T-helper 2 cell treated with Interferon-gamma antibody and Interleukin-4, amounts not matched to agents 100 ng/mL and 5 ng/mL, for 36 hours (primary cell): Measurements from ENCODE around the gene CD47. TPM values are rescaled to one million over a fixed set of nuclear protein-coding genes. Genes with fewer than 3 reads are reported as not detected.

Experiments used
- intact Hi-C: fragments of 100-400 bp; cut with micrococcal nuclease; formaldehyde crosslinking; loops from one replicate; pipeline ENCODE4 v1.15.1; 2023
- total RNA-seq: library from RNA; stranded (reverse); gene quantifications from 2 replicates; pipeline ENCODE4 v1.2.3, GENCODE V29; 2022

Gene CD47
- 140 and 141 TPM in 2 replicates for total RNA-seq

DNA sequence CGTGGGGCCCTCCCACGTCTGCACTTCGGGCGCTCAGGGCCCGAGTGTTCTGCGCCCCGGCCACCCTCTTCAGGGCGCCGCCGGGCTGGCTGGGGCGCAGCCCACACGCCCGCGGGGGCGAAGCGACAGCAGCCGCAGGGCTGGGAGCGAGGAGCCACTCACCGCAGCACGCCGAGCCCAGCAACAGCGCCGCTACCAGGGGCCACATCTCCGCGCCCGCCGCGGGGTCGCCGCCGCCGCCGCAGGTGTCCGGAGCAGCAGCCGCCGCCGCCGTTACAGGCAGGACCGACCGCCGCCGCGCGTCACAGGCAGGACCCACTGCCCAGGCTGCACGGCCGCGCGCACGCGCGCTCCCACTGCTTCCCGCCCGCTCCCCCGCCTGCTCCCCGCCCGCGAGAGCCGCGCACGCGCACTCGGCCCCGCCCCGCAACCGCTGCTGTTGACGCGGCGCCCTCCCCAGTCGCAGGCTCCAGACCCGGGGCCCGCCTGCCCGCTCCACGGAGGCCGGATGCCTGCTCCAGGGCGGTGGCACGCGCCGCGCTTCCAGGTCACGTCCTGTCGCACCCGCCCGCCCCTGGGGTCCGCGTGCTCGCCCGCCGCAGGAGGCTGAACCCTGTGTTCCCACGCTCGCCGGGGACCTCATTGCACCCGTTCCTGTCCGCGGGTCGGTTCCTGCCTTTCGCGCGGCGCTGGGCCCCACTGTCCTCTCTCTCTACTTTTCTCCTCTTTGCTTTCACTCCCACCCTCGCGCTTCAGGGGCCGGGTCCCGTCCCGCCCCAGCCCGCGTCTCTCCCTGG, at the start of gene CD47:
Gene CD47 (minus strand): TSS at position 331 of the 797 bp plus-strand sequence. CDS start 123 bp downstream, at position 208.
- intact Hi-C loops = loop anchor here (1.0 to 10.0 kb wide), 7 partner anchors 9 to 734 kb away; partner anchors contain the start of genes BBX, CIP2A, DZIP3 and IFT57

DNA sequence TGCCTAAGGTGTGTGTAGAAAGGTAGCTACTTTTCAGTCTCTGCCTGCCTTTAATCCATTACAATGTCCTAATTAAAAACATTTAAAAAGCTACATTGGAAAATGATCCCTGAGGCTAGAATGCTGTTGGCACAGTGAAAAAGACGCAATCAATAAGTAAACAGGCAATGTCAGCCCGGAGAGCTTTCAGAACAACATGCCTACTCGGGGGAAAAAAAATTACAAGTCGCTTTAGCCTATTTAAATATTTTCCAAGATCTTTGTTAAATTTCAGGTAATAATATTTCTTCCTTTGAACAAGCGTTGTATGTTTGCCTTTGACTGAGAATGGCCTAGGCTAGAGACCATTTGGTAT, 46.6 kb upstream of the CD47 start:
- intact Hi-C loops = no loop called here

DNA sequence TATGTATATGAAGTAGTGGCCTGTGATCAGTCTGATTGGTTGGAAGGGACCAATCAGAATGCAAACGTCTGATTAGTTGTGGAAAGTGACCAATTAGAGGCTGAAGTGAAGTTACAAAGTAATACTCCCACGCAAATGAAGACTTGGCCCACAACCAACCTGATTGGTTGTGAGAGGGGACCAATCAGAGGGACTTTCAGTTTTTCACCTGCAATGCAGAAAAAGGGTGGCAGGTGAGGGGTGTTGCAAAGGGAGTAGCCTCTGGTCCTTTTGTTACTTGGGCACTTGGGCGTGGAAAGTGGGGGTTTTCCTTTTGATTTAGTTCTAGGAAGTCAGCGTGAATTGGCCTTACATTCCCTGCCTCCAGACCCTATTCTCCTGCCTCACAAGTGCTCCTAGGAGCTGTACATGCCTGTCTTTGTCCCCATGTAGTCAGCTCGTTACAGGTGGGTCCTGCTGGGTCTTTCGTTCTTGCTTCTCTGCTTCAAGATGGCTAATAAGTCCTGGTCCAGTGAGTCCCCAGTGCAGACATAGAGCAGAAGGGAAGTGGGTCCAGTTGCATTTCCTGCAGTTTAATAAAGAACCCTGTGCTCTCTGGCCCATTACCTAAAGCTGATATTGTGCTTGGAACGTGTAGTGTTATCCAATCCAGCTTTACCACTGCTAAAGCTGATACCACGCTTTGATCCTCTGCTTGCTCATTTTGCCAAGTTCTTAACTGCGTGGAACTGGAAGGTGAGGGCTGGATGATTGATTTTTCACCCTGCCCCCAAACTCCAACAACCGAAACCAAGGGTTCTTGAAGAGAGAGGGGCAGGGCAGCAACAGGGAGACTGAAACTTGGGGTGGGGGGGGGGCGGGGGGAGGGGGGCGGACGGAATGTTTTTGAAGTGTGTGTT, 46.0 kb upstream of the CD47 start:
- intact Hi-C loops = no loop called here

DNA sequence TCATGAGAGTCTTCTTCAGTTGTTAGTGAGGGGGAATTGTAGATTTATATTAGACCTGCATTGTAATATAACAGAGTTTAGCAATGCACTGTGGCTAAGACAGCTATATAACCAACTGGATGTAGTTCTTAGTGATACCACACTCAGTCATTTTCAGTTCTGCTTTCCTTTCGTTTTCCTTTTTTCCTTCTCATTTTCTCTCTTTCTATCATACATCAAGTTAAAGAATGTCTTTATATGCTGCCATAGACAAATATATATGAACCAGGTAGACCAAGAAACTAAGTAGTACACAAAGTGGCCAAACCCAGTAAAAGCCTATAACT, 43.7 kb upstream of the CD47 start:
- intact Hi-C loops = loop anchor here (1.0 kb wide), 1 partner anchor 9 kb away; no protein-coding TSS in a partner anchor

DNA sequence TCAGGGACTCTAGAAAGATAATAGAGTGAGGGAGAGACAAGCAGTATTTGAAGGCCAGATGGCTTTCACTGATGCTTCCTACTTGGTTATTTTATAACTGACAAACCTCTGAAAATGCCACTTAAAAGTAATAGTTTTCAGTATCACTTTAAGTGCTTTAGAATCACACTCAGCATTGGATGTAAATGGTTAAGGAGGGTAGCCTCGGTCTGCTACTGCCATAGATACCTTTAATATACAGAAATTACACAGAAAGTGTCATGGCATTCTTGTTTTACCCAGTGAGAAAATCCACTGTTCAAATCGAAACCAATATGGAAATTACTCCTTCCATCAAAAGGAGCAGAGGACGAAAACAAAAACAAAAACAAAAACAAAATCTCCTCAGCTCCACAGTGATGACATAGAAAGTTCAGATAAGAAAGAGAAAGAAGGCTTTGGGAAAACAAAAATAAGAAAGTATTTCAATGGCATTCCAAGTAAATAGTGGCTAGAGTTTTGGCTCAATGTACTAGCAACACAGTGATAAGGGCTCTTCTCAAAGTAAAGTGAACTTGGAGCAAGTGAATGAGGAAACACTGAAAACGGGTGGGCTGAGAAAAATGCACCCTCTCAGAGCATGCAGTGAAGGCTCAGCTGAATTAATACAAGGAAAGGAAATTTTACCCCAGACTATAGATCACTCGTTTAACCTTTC, 43.2 kb upstream of the CD47 start:
- intact Hi-C loops = loop anchor here (1.0 kb wide), 1 partner anchor 9 kb away; no protein-coding TSS in a partner anchor

DNA sequence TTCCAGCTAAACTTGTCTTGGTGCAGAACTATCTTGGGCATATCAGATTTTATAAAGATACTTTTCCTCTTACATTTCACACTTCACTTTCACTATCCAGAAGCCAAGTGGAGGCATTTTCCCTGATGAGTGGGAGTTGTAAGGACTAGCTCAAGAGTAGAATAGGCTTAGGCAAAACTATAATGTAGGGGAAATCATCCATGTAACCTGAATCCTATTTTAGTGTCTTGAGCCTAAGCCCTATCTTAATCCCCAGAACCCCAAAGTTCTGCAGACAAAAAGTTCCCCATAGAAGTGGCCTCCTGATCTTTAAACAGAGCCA, 42.2 kb upstream of the CD47 start:
- intact Hi-C loops = no loop called here

DNA sequence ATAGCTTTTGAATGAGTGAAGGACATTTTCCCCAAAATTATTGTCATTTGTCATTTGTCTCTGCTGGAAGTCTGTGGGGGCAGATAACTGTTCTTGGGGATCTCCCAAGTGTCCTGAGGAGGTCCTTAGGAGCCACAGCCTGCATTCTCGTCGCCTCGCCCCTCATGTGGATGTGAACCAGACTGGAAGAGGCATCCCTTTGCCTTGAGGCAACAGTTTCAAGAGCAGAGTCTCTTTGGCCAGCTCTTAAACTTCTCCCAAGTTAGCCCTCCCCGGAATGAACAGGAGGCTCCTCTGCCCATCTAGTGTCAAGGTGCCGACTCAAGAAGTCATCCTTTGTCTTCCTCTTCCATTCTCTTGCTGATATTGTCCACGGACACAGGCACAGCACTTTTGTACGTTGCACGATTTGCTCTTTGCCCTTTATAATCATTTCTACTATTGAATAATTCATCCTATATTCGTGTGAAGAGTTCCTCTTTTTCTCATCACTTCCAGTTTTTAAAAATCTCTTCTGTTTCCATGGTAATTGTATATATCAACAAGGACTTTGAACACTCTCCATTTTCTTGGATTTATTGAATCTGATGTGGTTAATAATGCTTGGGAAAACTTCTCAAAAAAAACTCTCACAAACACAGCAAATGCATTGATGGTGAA, 40.8 kb upstream of the CD47 start:
- intact Hi-C loops = no loop called here

DNA sequence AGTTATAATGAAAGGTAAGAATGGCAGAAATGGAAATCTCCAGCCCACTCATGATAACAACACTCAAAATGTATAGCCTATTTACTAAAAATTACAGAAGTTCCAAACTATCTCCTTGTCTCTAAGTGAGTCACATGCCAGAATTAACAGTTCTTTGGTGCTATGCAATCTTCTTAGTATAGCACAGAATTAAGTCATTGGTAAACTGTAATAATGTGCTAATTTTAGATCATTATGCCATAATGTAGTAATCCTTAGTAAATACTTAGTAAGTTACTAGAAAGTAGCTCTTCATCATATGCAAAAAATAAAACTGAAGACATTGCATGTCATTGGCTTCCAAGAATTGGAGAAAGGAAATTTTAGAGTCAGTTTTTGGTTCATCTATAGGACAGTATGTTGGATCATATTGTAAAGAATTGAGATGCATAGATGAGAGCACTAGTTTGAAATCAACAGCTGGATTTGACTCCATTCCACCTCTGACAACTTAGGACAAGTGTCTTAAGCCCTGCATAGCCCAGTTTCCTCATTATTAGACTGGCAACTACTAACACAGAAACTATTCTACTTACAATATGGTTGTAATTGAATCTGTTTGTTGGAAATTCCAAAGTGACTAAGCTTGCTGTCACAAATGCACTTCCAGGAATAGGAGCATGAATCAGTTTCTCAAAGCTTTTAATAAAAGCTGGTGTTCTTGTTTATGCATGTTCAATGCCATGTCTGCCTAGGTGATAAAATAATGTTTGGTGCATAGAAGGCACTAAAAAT, 40.1 kb upstream of the CD47 start:
- intact Hi-C loops = no loop called here

DNA sequence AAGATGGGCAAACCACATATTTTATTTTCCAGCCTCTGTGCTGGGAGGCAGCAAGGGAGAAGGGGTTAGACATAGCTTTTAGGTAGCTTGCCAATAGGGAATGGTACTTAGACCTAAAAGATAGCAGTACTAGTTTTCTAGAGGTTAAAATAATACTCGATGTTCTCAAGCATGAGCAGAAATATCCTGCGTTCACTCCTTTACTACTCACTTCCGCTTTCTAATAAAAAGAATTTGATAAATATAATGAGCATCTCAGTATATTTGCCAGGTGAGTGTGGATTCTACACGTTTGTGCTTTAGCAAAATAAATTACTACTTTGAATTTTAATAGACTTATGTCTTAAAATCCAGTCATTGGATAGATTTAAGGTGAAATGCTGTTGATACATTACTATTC, 39.4 kb upstream of the CD47 start:
- intact Hi-C loops = no loop called here

DNA sequence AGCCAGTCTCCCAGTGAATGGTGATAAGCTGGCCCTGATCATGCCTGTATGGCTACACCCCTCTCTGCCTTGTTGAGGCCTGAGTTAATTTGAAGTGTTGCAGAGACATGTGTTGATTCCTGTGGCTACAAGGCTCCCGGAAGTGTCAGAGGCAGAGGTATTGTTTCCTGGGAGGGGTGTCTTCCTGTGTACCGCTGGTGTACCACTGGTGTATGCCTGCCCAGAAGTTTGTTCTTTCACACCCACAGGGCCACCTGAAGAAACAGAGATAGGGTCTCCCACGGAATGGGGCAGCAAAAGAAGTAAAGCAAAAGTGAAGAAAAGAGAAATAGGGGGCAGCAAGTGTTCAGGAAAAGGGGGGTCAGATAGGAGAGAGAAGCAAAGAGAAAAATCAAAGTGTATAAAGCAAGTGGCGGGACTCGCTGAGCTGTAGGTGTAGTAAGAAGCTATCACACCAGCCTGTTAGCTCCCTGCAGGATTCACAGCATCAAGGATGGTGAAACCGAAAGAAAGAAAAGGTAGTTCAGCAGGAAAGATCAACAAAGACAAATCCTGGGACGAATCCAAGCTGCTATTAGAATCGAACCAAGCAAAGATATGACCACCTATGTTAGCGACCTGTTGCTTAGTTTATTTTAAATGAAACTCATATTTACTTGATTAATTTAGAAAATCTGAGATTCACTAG, 36.6 kb upstream of the CD47 start:
- intact Hi-C loops = loop anchor here (5.0 kb wide), 1 partner anchor 460 kb away; the partner anchor contains the start of genes CIP2A and DZIP3

DNA sequence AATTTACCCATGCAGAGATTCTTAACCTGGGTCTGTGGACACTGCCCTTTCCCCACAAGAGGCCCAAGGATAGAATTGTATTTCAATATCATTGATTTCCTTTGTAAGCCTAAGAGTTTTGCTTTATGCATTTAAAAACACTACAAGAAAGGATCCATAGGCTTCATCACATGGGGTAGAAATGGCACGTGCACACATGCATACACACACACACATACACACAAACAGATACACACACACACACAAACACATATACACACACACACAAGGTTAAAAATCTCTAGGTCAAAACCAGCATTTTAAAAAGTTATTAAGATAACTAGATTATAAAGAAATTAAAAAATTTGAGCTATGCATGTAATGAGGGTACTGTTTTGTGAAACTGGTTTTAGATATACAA, 35.5 kb upstream of the CD47 start:
- intact Hi-C loops = loop anchor here (5.0 kb wide), 1 partner anchor 461 kb away; the partner anchor contains the start of genes CIP2A and DZIP3

DNA sequence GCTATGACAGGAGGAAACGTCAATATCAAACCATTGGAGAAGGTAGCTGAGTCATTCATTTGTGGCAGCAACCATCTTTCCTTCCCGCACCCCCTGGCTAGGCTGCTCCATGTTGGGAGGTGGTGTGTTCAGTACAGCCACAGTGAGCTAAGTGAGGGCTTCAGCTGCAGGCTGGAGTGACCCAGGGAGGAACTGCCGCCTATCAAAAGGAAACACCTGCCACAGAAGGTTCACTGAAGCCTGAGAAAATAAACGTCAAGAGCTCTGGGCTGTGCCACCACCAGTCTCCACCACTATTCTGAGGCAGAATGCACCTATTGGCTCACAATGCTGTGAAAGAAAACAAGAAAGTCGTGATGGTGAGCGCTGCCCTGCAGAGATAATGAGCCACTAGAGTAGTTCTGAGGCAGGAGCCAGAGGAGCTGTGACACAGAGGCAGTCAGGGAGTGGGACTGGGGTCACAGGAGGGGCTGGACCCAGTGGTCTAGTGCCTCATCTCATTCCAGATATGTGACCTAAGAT, 34.8 kb upstream of the CD47 start:
- intact Hi-C loops = loop anchor here (1.0 to 5.0 kb wide), 7 partner anchors 9 to 603 kb away; partner anchors contain the start of genes BBX, CIP2A, DZIP3 and IFT57

DNA sequence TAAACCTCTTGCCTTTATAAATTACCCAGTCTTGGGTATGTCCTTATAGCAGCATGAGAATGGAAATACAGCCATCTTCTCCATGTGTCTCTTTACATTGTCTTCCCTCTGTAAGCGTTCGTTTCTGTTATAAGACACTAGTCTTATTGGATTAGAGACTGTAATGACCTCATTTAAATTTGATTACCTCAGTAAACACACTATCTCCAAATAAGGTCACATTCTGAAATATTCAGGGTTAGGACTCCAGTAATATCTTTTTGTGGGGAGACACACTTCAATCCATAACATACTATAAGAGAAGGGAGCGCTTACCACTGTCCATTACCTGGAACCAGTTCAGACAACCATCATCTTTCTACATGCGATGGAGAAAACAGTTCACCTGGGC, 34.3 kb upstream of the CD47 start:
- intact Hi-C loops = loop anchor here (1.0 to 5.0 kb wide), 7 partner anchors 9 to 602 kb away; partner anchors contain the start of genes BBX, CIP2A, DZIP3 and IFT57

DNA sequence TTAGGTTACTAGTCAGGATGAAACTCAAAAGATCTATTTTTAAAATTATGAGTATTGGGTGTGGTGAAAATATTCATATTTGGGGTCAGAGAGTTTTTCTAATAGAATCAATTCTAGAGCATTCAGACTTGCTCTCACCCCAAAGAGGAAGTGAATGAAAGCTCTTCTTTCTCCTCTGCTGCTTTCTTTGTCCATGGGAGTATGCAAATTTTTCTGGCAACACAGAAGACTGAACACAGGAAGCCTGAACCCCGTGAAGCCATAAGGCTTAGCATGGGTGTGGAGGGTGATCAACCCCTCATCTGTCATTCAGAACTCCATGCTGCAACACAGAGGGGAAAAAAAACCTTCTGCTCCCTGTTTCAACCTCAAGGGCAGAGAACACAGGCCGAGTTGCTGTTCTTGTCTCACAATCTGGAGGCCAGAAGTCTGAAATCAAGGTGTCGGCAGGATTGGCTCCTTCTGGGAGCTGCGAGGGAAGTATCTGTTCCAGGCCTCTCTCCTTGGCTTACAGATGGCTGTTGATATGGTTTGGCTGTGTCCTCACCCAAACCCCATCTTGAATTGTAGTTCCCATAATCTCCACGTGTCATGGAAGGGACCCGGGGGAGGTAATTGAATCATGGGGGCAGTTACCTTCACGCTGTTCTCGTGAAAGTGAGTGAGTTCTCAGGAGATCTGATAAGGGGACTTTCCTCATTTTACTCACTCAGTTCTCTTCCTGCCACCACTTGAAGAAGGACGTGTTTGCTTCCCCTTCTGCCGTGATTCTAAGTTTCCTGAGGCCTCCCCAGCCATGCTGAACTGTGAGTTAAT, 33.7 kb upstream of the CD47 start:
- intact Hi-C loops = loop anchor here (1.0 to 5.0 kb wide), 9 partner anchors 10 to 602 kb away; partner anchors contain the start of genes BBX, CIP2A, DZIP3 and IFT57

DNA sequence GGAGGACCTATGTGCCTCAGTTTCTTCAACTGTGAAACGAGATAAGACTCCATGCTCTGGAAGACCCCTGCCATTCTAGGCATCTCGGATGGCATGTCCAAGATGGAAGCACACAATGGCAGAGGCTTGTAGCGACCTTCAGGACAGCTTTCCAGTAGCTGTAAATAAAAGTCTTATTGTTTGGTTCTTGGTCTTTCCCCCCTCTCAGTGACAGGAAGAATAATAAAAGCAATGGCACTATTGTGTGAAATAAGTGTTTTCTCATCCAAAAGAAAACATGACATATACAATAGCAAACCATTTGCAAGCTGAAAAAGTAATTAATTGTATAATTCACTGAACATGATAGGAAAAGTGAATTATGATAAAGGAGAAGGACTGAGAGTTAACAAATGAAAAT, 32.5 kb upstream of the CD47 start:
- intact Hi-C loops = no loop called here

DNA sequence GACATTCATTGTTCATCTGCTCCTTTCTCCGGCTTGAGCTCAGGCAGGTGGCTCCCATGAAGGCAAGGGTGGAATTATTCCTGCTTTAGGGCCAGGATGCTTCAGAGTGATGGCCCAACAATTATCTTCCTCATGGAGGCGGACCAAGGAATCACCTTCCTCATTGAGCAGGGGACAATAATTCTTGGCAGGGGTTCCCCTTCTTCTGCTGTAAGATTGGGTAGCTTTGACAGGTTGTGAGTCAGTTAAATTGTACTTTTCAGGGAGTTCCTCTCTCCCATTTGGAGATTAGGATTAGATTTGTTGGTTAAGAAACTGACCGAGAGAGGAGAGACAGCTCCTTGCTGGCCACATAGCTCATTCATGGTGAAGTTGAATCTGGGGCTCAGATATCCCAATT, 31.4 kb upstream of the CD47 start:
- intact Hi-C loops = no loop called here

DNA sequence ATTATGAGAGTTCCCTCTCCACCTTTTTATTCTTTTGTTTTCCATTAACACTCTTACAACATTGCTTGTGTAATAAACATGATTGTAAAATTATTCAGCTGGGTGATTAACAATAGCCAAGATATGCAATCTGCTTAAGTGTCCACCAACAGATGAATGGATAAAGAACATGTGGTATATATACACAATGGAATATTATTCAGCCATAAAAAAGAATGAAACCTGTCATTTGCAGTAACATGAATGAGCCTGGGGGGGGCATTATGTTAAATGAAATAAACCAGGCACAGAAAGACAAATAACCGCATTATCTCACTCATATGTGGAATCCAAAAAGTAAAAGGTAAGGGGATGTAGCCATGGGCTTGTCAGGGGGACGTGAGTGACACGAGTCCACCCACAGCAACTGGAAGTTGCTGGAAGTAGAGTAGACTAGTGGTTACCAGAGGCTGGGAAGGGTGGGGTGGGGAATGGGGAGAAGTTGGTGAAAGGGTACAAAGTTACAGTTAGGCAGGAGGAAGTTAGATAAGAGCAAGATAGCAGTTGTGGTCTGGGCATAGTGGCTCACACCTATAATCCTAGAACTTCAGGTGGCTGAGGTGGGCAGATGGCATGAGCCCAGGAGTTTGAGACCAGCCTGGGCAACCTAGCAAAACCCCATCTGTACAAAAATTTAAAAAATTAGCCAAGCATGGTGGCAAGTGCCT, 28.7 kb upstream of the CD47 start:
- intact Hi-C loops = no loop called here
